A549 (cell line): ENCODE results near the gene ULK4.

ENCODE experiments used
- MYC ChIP-seq: IDR thresholded peaks from 2 replicates; pipeline ENCODE4 v1.6.1; 2012; ENCODE audit warnings: mild to moderate bottlenecking, inconsistent platforms, low read length, improper control_type of control experiment, borderline replicate concordance
- POLR2A ChIP-seq: IDR thresholded peaks from 2 replicates; pipeline ENCODE4 v1.6.1; 2012; ENCODE audit warnings: mild to moderate bottlenecking, low read length

DNA sequence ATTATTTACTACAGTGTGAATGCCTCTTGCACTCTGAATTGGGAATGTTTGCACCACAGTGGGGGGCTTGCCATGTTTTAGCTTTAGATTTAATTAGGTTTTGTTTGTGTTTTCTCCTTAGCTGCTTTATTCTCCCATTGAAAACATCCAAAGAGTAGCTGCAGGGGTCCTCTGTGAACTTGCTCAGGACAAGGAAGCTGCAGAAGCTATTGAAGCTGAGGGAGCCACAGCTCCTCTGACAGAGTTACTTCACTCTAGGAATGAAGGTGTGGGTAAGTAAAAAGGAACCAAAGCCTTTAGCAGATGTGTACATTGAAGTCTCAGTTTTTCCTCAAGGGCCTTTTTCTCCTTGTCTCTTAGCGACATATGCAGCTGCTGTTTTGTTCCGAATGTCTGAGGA is 725.7 kb downstream of the ULK4 start:
- TF ChIP-seq POLR2A, result no peak
- TF ChIP-seq MYC, result no peak
